ENCODE measurements around the gene CDC42BPG. TPM values are rescaled to one million over a fixed set of nuclear protein-coding genes. Genes with fewer than 3 reads are reported as not detected.

CDC42BPG gene
- total and polyA plus RNA-seq, 9 of the 15 experiments (the other 6 are each of a cell fraction or from before 2014, with no cell fraction given) = 0.04 to 8.8 (median 2.1) TPM

DNA sequence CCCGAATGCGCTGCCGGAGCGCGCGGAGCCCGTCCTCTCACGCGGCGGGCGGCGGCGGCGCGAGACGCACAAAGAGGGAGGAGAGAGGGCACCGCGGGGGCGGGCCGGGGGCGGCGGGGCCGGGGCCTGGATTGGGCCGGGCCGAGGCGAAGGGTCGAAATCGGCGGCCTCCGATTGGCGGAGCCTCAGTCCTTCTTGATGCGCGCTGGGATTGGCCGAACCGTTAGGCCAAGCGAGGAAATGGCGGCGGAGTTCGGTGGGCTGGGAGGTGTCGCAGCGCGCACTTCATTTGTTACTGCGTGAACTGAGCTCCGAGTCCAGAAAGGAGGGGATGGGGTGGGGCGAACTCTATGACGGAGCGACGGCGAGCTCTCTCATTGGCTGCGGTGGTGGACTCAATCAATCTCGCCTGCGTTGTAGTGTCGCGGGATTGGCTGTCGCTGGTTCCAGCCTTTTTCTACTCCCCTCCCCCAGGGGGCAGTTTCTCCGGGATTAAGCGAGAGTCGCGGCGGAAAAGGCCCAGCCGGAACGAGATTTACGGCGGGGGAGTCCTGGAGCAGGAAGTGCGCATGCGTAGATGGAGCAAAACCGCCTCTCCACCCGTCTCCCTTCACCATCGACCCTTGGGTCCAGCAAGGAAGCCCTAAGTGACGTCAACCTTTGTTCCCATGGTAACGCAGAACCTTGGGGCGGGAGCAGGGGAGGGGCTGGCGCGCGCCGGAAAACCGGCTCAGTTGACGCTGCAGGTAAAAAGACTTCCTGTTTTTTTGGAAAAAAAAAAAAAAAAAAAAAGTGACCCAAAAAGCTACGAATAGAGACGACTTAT is 65.8 kb downstream of the CDC42BPG start, which contains the start of gene SF1 (continued):
- peak; percentile 10; the same call in 1 of the 2 replicates for TF ChIP-seq KAT7 (CRISPR knock-in tag; IDR thresholded peaks at IDR 0.05; ENCODE audit: borderline replicate concordance)
- TF ChIP-seq SMAD4 (CRISPR knock-in tag; conservative IDR thresholded peaks at IDR 0.05) = peak; percentile 13; the same call in 1 of the 2 replicates
- peak; percentile 71; the same call in 1 of the 2 replicates for TF ChIP-seq TFAP4 (CRISPR knock-in tag; IDR thresholded peaks at IDR 0.05; ENCODE audit: borderline replicate concordance)
- TF ChIP-seq POLR2A (conservative IDR thresholded peaks at IDR 0.05) = peak; percentile 89
- TF ChIP-seq, protein P1, sequence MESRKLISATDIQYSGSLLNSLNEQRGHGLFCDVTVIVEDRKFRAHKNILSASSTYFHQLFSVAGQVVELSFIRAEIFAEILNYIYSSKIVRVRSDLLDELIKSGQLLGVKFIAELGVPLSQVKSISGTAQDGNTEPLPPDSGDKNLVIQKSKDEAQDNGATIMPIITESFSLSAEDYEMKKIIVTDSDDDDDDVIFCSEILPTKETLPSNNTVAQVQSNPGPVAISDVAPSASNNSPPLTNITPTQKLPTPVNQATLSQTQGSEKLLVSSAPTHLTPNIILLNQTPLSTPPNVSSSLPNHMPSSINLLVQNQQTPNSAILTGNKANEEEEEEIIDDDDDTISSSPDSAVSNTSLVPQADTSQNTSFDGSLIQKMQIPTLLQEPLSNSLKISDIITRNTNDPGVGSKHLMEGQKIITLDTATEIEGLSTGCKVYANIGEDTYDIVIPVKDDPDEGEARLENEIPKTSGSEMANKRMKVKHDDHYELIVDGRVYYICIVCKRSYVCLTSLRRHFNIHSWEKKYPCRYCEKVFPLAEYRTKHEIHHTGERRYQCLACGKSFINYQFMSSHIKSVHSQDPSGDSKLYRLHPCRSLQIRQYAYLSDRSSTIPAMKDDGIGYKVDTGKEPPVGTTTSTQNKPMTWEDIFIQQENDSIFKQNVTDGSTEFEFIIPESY (CRISPR knock-in tag; IDR thresholded peaks at IDR 0.05) = no peak
- TF ChIP-seq PHTF2 (CRISPR knock-in tag; IDR thresholded peaks at IDR 0.05) = no peak
- peak; percentile 90 for TF ChIP-seq GABPA (tag; conservative IDR thresholded peaks at IDR 0.05; ENCODE audit: low read depth)
- TF ChIP-seq HDAC2 (IDR thresholded peaks at IDR 0.05) = peak; percentile 83
- no peak for TF ChIP-seq ETV6 (IDR thresholded peaks at IDR 0.05; ENCODE audit: borderline replicate concordance in 1 of 2, low read depth in 2 of 2, low read length in 1 of 2)
- TF ChIP-seq ETV6 (CRISPR knock-in tag; IDR thresholded peaks at IDR 0.05; ENCODE audit: borderline replicate concordance) = no peak
- TF ChIP-seq ZNF830 (CRISPR knock-in tag; IDR thresholded peaks at IDR 0.05) = no peak
- TF ChIP-seq YY1 (IDR thresholded peaks at IDR 0.05; ENCODE audit: borderline replicate concordance in 1 of 3, control insufficient read depth in 1 of 3, extremely low read depth in 1 of 3, insufficient read depth in 3 of 3, insufficient read length in 1 of 3, insufficient replicate concordance in 2 of 3, low read depth in 1 of 3, low read length in 2 of 3) = peak; percentile 53 to 93 (median 86)
- TF ChIP-seq, protein P2, sequence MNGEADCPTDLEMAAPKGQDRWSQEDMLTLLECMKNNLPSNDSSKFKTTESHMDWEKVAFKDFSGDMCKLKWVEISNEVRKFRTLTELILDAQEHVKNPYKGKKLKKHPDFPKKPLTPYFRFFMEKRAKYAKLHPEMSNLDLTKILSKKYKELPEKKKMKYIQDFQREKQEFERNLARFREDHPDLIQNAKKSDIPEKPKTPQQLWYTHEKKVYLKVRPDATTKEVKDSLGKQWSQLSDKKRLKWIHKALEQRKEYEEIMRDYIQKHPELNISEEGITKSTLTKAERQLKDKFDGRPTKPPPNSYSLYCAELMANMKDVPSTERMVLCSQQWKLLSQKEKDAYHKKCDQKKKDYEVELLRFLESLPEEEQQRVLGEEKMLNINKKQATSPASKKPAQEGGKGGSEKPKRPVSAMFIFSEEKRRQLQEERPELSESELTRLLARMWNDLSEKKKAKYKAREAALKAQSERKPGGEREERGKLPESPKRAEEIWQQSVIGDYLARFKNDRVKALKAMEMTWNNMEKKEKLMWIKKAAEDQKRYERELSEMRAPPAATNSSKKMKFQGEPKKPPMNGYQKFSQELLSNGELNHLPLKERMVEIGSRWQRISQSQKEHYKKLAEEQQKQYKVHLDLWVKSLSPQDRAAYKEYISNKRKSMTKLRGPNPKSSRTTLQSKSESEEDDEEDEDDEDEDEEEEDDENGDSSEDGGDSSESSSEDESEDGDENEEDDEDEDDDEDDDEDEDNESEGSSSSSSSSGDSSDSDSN (IDR thresholded peaks at IDR 0.05; ENCODE audit: borderline replicate concordance in 1 of 2, low read depth in 2 of 2, low read length in 2 of 2) = 0 out of 4 replicates have a peak, but pooled peaks of 1 of the 2 experiments have one; percentile 41
- TF ChIP-seq, protein P3, sequence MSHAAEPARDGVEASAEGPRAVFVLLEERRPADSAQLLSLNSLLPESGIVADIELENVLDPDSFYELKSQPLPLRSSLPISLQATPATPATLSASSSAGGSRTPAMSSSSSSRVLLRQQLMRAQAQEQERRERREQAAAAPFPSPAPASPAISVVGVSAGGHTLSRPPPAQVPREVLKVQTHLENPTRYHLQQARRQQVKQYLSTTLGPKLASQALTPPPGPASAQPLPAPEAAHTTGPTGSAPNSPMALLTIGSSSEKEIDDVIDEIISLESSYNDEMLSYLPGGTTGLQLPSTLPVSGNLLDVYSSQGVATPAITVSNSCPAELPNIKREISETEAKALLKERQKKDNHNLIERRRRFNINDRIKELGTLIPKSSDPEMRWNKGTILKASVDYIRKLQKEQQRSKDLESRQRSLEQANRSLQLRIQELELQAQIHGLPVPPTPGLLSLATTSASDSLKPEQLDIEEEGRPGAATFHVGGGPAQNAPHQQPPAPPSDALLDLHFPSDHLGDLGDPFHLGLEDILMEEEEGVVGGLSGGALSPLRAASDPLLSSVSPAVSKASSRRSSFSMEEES (CRISPR knock-in tag; IDR thresholded peaks at IDR 0.05) = no peak
- TF ChIP-seq RBBP5 (IDR thresholded peaks at IDR 0.05; ENCODE audit: borderline replicate concordance, insufficient read depth, low read length, poor library complexity, severe bottlenecking) = peak; percentile 43
- peak; percentile 37; the same call in 1 of the 2 replicates for TF ChIP-seq GABPB1 (CRISPR knock-in tag; IDR thresholded peaks at IDR 0.05)
- peak; percentile 71; the same call in 1 of the 2 replicates for TF ChIP-seq ZBTB7A (IDR thresholded peaks at IDR 0.05; ENCODE audit: borderline replicate concordance, control insufficient read depth, low read depth, low read length)
- TF ChIP-seq POU5F1 (IDR thresholded peaks at IDR 0.05; ENCODE audit: borderline replicate concordance, low read depth, low read length, partially characterized antibody) = peak; percentile 26

Data from K562 (cell line).